GM18505 (cell line): ENCODE data around the gene RBFOX2.
"Not testable (repeated sequence)": the region's sequence is repeated elsewhere in the genome, so short reads cannot be mapped to it uniquely, and the experiment has no call there.

Experiments
- ATAC-seq: cut with Tn5 transposase; IDR thresholded peaks from one replicate; pipeline ENCODE4 v1.9.1; 2021; ENCODE audit not compliant: unreplicated experiment
- POLR2A ChIP-seq: IDR thresholded peaks from 4 replicates; pipeline ENCODE4 v1.6.1; 2011; ENCODE audit warnings: borderline replicate concordance; ENCODE audit not compliant: insufficient read depth, insufficient read length; ENCODE audit errors: extremely low read depth

The RBFOX2 gene

GRCh38 chr22:35708917-35709316, 319.7 kb downstream of the RBFOX2 start:
- no peak for ATAC-seq

DNA sequence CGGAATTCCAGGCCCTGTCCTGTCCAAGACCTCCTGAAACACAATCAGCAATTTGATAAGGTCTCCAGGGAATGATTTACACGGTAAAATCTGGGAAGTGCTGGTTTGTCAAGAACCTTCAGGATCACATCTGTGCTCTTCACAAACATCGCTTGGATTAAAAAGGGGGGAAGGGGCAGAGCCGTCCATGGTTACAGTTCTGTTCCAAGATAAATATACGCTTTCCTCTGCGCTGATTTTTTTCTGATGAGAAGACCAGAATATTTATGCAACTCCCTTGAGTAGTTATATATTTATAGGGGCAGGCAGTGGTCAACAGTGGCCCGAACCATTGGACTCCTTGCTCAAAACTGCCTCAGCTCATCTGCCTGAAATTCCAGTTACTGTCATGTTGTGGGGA, 320.2 kb downstream of the RBFOX2 start:
- TF ChIP-seq POLR2A, result no peak
- ATAC-seq, result no peak

More at GRCh38 chr22:35708917-35709316, 319.7 kb downstream of the RBFOX2 start:
- no peak for TF ChIP-seq POLR2A

DNA sequence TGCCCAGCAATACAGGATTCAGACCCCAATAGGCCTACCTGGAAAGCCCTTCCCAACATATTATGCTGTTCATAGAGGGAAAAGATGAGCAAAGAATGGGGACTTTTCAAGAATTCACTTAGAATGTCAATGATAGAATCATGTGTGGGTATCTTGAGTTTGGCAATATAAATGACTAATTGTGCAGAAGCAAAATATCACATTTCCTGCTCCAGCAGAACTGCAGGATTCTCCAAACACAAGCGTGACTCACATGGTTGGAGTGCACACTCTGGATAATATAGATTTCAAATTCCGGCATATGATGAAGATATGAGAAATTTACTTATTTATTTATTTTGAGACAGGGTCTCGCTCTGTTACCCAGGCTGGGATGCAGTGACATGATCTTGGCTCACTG, 323.5 kb downstream of the RBFOX2 start:
- no peak for ATAC-seq
- no peak for TF ChIP-seq POLR2A

DNA sequence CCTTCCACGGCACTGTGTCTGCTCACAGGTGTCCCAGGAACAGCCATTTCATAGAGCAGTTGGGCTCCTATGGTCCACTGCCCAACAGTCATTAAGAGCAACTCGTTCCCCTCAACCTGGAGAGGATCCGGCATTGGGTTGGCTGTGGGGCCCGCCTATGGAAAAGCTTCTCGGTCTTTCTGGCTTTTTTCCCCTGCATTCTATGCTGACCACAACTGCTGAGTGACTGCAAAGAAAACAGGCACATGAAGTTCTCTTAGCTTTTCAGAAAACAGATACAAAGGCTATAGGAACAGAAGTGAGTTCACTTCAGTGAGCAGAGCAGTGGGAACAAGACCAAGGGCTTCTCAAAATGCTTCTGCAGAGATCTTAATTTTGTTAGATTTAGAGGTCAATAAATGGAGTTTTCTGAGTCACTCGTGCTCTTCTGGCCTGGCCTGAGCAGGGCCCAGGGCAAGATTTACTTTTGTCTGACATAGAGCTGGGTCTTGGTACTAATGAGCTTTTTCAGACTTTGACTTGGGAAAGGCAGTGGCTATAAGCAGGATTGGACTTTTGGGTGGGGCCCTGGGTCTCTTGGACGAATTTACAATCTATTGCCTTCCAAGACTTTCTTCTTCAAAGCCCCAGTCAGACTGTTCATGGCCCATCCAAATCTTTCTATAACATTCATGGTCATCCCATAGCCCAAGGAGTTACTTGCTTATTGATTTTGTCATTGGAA, 324.6 kb downstream of the RBFOX2 start:
- TF ChIP-seq POLR2A, result no peak
- ATAC-seq, result no peak

GRCh38 chr22:35699852-35700251, 328.8 kb downstream of the RBFOX2 start:
- ATAC-seq, result not testable (repeated sequence)

DNA sequence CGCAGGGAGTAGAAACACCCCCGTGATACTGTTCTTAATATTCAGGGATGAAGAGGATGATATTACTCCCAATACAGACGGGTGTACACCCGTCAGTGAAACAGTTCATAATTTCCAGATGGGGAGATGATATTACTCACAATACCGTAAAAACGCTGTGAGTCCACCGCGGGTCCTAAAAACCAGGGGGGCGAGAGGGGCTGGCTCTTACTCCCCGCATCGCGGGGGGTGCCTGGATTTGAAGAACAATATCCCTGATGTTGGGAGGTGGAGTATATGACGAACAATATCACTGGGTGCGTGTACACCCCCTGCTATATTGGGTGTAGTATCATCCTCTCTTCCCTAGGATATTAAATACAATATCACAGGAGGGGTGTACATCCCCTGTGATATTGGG, 331.5 kb downstream of the RBFOX2 start:
- no peak for TF ChIP-seq POLR2A
- ATAC-seq, result no peak

GRCh38 chr22:35695202-35695601, 333.4 kb downstream of the RBFOX2 start:
- no peak for TF ChIP-seq POLR2A
- no peak for ATAC-seq

DNA sequence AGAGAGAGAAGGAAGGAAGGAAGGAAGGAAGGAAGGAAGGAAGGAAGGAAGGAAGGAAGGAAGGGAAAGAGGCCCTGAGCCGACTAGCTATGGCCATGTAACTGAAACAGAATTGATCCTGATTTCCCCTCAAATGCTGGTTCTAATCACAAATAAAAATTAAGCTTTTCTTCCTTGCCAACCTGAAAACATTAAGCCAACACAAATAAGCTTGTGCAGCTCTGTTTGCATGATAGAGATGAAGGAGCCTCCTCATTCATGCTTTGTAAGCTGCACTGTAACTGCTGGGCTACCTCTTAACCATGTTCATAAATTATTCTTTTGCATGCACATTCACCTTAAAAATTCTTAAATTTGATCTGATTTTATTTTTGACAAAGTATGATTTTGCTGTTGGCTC, 338.6 kb downstream of the RBFOX2 start:
- no peak for ATAC-seq
- TF ChIP-seq POLR2A, result no peak

GRCh38 chr22:35688913-35689675, 339.5 kb downstream of the RBFOX2 start:
- no peak for TF ChIP-seq POLR2A
- no peak for ATAC-seq
